ENCODE data around the gene GPR62.

- TF ChIP-seq CTCF (IDR thresholded peaks at IDR 0.05): no peak
- peak; percentile 70 for TF ChIP-seq POLR2A (IDR thresholded peaks at IDR 0.05)
Measured at GRCh38 chr3:51983578-51984268, 28.5 kb downstream of the GPR62 start.
